Glutamatergic neuron (in vitro differentiated cells): ENCODE measurements around the gene PEX16. TPM values are rescaled to one million over a fixed set of nuclear protein-coding genes. Genes with fewer than 3 reads are reported as not detected.

Experiments used
- DNase-seq: peaks from one replicate; pipeline ENCODE4 v3.0.0; 2022
- H3K27ac Mint-ChIP-seq: one replicate; pipeline ENCODE4 v1.8.0; 2020; ENCODE audit warnings: mild to moderate bottlenecking, mixed read lengths, inconsistent platforms; ENCODE audit not compliant: unreplicated experiment
- H3K27me3 Mint-ChIP-seq: one replicate; pipeline ENCODE4 v1.8.0; 2020; ENCODE audit warnings: mild to moderate bottlenecking, moderate library complexity, mixed read lengths, inconsistent platforms; ENCODE audit not compliant: unreplicated experiment
- H3K36me3 Mint-ChIP-seq: one replicate; pipeline ENCODE4 v1.8.0; 2020; ENCODE audit warnings: mild to moderate bottlenecking, mixed read lengths, inconsistent platforms; ENCODE audit not compliant: unreplicated experiment
- H3K4me1 Mint-ChIP-seq: one replicate; pipeline ENCODE4 v1.8.0; 2020; ENCODE audit warnings: mild to moderate bottlenecking, low read depth, mixed read lengths, inconsistent platforms; ENCODE audit not compliant: unreplicated experiment
- H3K4me3 Mint-ChIP-seq: one replicate; pipeline ENCODE4 v1.8.0; 2020; ENCODE audit warnings: mild to moderate bottlenecking, mixed read lengths, inconsistent platforms; ENCODE audit not compliant: unreplicated experiment
- H3K9me3 Mint-ChIP-seq: one replicate; pipeline ENCODE4 v1.8.0; 2020; ENCODE audit warnings: mild to moderate bottlenecking, moderate library complexity, mixed read lengths, inconsistent platforms; ENCODE audit not compliant: unreplicated experiment
- CTCF ChIP-seq: fragments of 200-600 bp; sonication (generic); IDR thresholded peaks from one replicate; pipeline ENCODE4 v1.5.0; 2021; ENCODE audit not compliant: partially characterized antibody, unreplicated experiment
- total RNA-seq: library from RNA; stranded (reverse); fragmentation: NEBNext Ultra II Directional; extraction: Animal tissue kit (Norgen Biotek cat#: 25700); gene quantifications from one replicate; pipeline ENCODE4 v1.2.1, GENCODE V29; 2021; ENCODE audit not compliant: unreplicated experiment

Gene PEX16
- total RNA-seq, 1 donor from 2014 or later, result 51.8 TPM

GRCh38 chr11:45886816-45887520 is 30.7 kb downstream of the PEX16 start:
- no peak for TF ChIP-seq CTCF
- Mint-ChIP-seq H3K27ac (peak overlapping the region; percentile 93), H3K4me3 (peak overlapping the region; percentile 90)

GRCh38 chr11:45885921-45886721 is 31.6 kb downstream of the PEX16 start:
- DNase-seq, result peak; percentile 66
- no peak for TF ChIP-seq CTCF
- Mint-ChIP-seq H3K27ac (peak overlapping the region; percentile 93), H3K4me3 (peak overlapping the region; percentile 90), H3K36me3 (no peaks in the 10 kb centered on the region), H3K27me3 (peaks cover 28% of the 10 kb centered on the region), H3K4me1 (peaks cover 40% of the 10 kb centered on the region), H3K9me3 (peaks cover 25% of the 10 kb centered on the region)

More at GRCh38 chr11:45886816-45887520, 30.7 kb downstream of the PEX16 start:
- Mint-ChIP-seq H3K27me3 (peaks cover 28% of the 10 kb centered on the region), H3K9me3 (peaks cover 25% of the 10 kb centered on the region), H3K36me3 (no peaks in the 10 kb centered on the region), H3K4me1 (peaks cover 46% of the 10 kb centered on the region)
- DNase-seq, result peak; percentile 69

- H3K9me3 Mint-ChIP-seq, result peaks cover 25% of the 10 kb centered on the region
Observed at GRCh38 chr11:45885274-45885920, 32.3 kb downstream of the PEX16 start, which contains the start of gene MAPK8IP1. Gene MAPK8IP1, plus strand, starts transcription at chr11:45885651. Its CDS starts 170 bp downstream, at chr11:45885821.

GRCh38 chr11:45884596-45885185 is 33.0 kb downstream of the PEX16 start:
- Mint-ChIP-seq H3K4me1 (peaks cover 44% of the 10 kb centered on the region), H3K27ac (peak overlapping the region; percentile 91), H3K4me3 (peak overlapping the region; percentile 86), H3K27me3 (peaks cover 22% of the 10 kb centered on the region), H3K9me3 (peaks cover 29% of the 10 kb centered on the region), H3K36me3 (no peaks in the 10 kb centered on the region)
- TF ChIP-seq CTCF, result no peak
- DNase-seq, result no peak

More at GRCh38 chr11:45885274-45885920, 32.3 kb downstream of the PEX16 start, which contains the start of gene MAPK8IP1:
- Mint-ChIP-seq H3K27me3 (peaks cover 26% of the 10 kb centered on the region), H3K4me3 (peak within 1 kb of the TSS; percentile 90), H3K27ac (peak within 1 kb of the TSS; percentile 93), H3K36me3 (no peaks in the 10 kb centered on the region), H3K4me1 (peaks cover 44% of the 10 kb centered on the region)
- no peak for TF ChIP-seq CTCF
- DNase-seq, result peak; percentile 78
